Lower lobe of right lung (tissue), 2 donors: ENCODE data around the gene RNF213. TPM values are rescaled to one million over a fixed set of nuclear protein-coding genes. Genes with fewer than 3 reads are reported as not detected.

Experiments used
- ATAC-seq, 2 donors: fragments of 200-7000 bp; cut with Tn5 transposase; one replicate each; pipeline ENCODE4 v1.9.1; 2020 to 2022; ENCODE audit warnings: mild to moderate bottlenecking in 2 of 2, moderate library complexity in 2 of 2
- DNase-seq: peaks from one replicate; pipeline ENCODE4 v3.0.0-alpha.2; 2020
- H3K27ac ChIP-seq: fragments of 200-600 bp; one replicate; pipeline ENCODE4 v1.8.0; 2022
- H3K27me3 ChIP-seq: fragments of 200-600 bp; one replicate; pipeline ENCODE4 v1.8.0; 2022; ENCODE audit warnings: low read depth
- H3K36me3 ChIP-seq: fragments of 200-600 bp; one replicate; pipeline ENCODE4 v1.8.0; 2022; ENCODE audit warnings: mild to moderate bottlenecking
- H3K4me1 ChIP-seq: fragments of 200-600 bp; one replicate; pipeline ENCODE4 v1.8.0; 2022
- H3K4me3 ChIP-seq: fragments of 200-600 bp; one replicate; pipeline ENCODE4 v1.8.0; 2022; ENCODE audit warnings: mild to moderate bottlenecking
- H3K9me3 ChIP-seq: fragments of 200-600 bp; one replicate; pipeline ENCODE4 v1.8.0; 2022
- intact Hi-C: fragments of 100-400 bp; cut with DNase I; formaldehyde crosslinking; loops from one replicate; pipeline ENCODE4 v1.11.0; 2022
- total RNA-seq: library from RNA; stranded (reverse); fragmentation: NEBNext Ultra II Directional; extraction: Animal tissue kit (Norgen Biotek cat#: 25700); gene quantifications from one replicate; pipeline ENCODE4 v1.2.1, GENCODE V29; 2021
- TF ChIP-seq, protein P1 (sequence below): fragments of 200-600 bp; IDR thresholded peaks from one replicate; pipeline ENCODE4 v1.8.0; 2022; ENCODE audit warnings: antibody characterized with exemption, mild to moderate bottlenecking
- donor health status: DM: no; HTN: yes; CAD: no; lungs with severe emphysema.

Gene RNF213
- total RNA-seq, 1 donor from 2014 or later = 300 TPM

DNA sequence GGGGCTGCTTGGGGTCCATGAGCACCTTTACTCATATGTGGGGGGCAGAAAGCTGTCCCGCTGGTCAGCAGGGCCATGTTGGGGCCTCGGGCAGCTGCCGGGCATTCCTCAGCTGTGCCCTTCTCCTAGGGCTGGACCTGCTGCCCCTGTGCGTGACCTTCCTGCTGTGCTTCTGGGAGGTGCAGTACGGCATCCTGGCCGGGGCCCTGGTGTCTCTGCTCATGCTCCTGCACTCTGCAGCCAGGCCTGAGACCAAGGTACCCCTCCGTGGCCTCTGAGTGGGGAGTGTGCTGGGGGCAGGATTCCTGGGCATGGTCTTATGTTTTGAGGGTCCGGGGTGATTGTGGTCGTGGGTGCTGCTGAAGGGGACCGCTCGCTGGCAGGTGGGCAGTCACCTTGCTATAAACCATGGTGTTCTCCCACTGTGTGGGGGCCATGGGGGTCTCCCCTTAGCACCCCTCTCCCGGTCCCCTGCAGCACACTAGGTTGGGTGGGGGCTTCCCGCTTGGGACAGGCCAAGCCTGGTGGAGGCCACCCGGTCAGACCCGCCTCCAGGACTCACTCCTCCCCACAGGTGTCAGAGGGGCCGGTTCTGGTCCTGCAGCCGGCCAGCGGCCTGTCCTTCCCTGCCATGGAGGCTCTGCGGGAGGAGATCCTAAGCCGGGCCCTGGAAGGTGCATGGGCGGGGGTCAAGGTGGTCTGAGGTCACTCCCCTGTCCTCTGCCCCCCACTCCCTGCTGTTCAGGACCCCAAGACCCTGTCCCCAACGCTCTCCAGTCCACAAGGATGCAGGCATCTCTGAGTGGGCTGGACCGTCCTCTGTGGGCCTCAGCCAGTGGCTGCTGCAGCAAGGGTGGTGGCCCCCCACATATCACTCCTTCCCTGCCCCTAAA is 12.4 kb upstream of the RNF213 start:
- H3K27ac ChIP-seq = no peak overlapping the region
- H3K27me3 ChIP-seq = no peaks in the 10 kb centered on the region
- no peak overlapping the region for H3K4me3 ChIP-seq
- H3K4me1 ChIP-seq = peaks cover 5% of the 10 kb centered on the region
- H3K36me3 ChIP-seq = peaks cover 61% of the 10 kb centered on the region
- DNase-seq = peak; percentile 47
- intact Hi-C loops = no loop called here
- no peak for ATAC-seq
- TF ChIP-seq, protein P1, sequence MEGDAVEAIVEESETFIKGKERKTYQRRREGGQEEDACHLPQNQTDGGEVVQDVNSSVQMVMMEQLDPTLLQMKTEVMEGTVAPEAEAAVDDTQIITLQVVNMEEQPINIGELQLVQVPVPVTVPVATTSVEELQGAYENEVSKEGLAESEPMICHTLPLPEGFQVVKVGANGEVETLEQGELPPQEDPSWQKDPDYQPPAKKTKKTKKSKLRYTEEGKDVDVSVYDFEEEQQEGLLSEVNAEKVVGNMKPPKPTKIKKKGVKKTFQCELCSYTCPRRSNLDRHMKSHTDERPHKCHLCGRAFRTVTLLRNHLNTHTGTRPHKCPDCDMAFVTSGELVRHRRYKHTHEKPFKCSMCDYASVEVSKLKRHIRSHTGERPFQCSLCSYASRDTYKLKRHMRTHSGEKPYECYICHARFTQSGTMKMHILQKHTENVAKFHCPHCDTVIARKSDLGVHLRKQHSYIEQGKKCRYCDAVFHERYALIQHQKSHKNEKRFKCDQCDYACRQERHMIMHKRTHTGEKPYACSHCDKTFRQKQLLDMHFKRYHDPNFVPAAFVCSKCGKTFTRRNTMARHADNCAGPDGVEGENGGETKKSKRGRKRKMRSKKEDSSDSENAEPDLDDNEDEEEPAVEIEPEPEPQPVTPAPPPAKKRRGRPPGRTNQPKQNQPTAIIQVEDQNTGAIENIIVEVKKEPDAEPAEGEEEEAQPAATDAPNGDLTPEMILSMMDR = no peak
- H3K9me3 ChIP-seq = no peaks in the 10 kb centered on the region

DNA sequence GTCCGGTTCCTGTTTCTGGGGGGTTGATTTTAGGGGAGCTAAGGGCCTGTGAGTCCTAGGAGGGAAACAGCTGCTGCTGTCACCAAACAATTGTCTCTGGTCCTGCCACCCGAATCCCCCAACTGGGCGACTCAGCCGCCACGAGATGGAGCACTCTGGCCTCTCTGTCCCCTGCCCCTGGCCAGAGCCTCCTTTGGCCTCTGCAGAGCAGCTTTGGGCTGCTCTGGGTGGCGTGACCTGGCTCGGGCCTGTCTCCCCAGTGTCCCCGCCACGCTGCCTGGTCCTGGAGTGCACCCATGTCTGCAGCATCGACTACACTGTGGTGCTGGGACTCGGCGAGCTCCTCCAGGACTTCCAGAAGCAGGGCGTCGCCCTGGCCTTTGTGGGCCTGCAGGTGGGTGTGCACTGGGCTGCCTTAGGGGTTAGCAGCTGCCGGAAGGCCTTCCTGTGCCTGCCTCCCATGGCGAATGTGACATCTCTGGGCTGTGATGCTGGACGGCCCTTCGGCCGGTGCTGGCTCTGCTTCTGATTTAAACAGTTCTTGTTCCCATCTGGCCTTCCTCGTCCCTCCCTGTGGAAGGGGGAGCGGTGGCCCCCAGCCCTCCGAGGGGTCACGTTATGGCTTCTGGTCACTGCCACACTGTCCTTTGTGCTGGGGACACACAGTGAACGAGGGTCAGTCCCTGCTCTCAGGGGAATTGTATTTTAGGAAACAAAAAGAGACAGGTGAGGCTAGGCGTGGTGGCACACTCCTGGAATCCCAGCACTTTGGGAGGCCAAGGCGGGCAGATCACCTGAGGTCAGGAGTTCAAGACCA is 11.6 kb upstream of the RNF213 start:
- TF ChIP-seq, protein P1 = no peak
- peaks cover 55% of the 10 kb centered on the region for H3K36me3 ChIP-seq
- H3K9me3 ChIP-seq = no peaks in the 10 kb centered on the region
- ATAC-seq = no peak
- H3K27me3 ChIP-seq = no peaks in the 10 kb centered on the region
- DNase-seq = peak; percentile 43
- no peak overlapping the region for H3K4me3 ChIP-seq
- intact Hi-C loops = no loop called here
- H3K27ac ChIP-seq = no peak overlapping the region
- H3K4me1 ChIP-seq = peaks cover 5% of the 10 kb centered on the region

DNA sequence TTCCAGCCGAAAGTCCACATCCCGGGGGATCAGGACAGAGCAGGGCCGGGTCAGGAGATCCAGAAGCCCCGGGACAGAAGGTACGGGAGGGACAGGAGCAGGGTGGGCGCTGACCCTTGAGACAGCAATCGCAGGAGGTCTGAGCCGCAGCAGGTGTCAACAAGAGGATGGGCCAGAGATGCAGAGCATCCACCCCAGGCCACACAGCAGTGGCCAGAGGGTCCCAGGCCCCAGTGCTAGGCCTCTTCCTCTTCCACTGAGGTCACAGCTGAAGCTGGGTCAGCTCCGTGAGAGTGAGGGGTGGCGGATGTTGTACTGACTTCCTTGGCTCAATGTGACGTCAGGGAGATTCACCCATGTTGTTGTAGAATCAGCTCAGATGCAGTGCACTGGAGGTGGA is 8.7 kb upstream of the RNF213 start:
- Histone ChIP-seq H3K9me3 (no peaks in the 10 kb centered on the region), H3K27me3 (no peaks in the 10 kb centered on the region), H3K4me3 (no peak overlapping the region), H3K36me3 (peaks cover 35% of the 10 kb centered on the region), H3K27ac (no peak overlapping the region), H3K4me1 (peaks cover 28% of the 10 kb centered on the region)
- intact Hi-C loops = no loop called here
- TF ChIP-seq, protein P1 = no peak
- DNase-seq (no peak), ATAC-seq (no peak)

DNA sequence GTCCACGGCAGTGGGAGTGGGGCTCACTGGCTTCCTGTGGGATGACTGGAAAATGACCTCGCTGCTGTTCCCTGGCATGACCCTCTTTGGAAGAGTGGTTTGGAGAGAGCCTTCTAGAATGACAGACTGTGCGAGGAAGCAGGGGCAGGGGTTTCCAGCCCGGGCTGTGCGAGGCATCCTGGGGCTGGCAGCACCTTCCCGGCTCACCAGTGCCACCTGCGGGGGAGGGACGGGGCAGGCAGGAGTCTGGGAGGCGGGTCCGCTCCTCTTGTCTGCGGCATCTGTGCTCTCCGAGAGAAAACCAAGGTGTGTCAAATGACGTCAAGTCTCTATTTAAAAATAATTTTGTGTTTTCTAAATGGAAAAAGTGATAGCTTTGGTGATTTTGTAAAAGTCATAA is 7.8 kb upstream of the RNF213 start:
- Histone ChIP-seq H3K27me3 (no peaks in the 10 kb centered on the region), H3K27ac (peak overlapping the region; percentile 15), H3K9me3 (no peaks in the 10 kb centered on the region), H3K4me3 (no peak overlapping the region), H3K36me3 (peaks cover 30% of the 10 kb centered on the region), H3K4me1 (peaks cover 28% of the 10 kb centered on the region)
- ATAC-seq = peak; percentile 74 to 89
- peak; percentile 87 for DNase-seq
- TF ChIP-seq, protein P1 = peak; percentile 69
- intact Hi-C loops = no loop called here

DNA sequence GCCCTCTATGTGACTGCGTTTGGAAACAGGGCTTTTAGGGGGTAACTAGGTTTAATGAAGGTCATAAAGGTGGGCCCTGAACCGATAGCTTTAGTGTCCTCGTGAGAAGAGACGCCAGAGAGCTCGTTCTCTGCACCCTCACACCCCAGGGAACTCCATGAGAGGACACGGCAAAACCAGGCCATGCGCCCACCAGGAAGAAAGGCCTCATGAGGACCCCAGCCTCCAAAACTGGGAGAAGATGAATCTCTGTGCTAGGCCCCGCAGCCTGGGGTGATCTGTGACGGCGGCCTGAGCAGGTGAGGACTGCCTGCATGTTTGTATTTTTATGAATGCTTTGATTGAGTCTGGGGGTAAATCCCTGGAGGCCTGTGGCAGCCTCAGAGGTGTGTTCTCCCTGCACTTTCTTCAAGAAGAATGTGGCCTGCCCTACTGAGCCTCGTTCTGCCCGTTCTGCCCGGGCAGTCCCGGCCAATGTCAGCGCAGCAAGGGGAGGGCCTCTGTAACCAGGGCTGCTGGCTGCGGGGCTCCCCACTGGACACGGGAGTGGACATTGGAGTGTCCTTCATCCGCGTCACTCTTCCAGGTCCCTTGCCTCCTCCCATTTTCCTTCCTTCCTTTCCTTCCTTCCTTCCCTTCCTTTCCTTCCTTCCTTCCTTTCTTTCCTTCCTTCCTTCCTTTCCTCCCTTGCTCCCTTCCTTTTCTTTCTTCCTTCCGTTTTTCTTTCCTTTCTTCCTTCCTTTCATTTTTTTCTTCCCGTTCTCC is 6.8 kb upstream of the RNF213 start:
- H3K4me3 ChIP-seq = no peak overlapping the region

More for the DNA sequence above, 6.8 kb upstream of the RNF213 start:
- TF ChIP-seq, protein P1 = no peak
- DNase-seq = no peak
- peak overlapping the region; percentile 77 for H3K27ac ChIP-seq
- H3K36me3 ChIP-seq = peaks cover 26% of the 10 kb centered on the region
- peak; percentile 25 to 44 for ATAC-seq
- H3K27me3 ChIP-seq = no peaks in the 10 kb centered on the region
- peaks cover 28% of the 10 kb centered on the region for H3K4me1 ChIP-seq
- H3K9me3 ChIP-seq = no peaks in the 10 kb centered on the region
- intact Hi-C loops = no loop called here
